Measurements from ENCODE around the gene VPS35L. TPM values are rescaled to one million over a fixed set of nuclear protein-coding genes. Genes with fewer than 3 reads are reported as not detected.

VPS35L gene
- polyA plus RNA-seq, 3 donors: 60.8 to 64.7 (median 63.9) TPM

GRCh38 chr16:19741354-19741753, 185.9 kb downstream of the VPS35L start:
- DNase-seq (ENCODE audit: low read depth in 3 of 3, low spot score in 2 of 3): no peak

- no peak for DNase-seq (ENCODE audit: low read depth in 3 of 3, low spot score in 2 of 3)
These were observed 188.3 kb downstream of the VPS35L start for GRCh38 chr16:19743816-19744159.

- no peak for DNase-seq (ENCODE audit: low read depth in 3 of 3, low spot score in 2 of 3)
These were observed 189.2 kb downstream of the VPS35L start for GRCh38 chr16:19744670-19745069.

GRCh38 chr16:19745286-19746010, 189.9 kb downstream of the VPS35L start:
- DNase-seq (ENCODE audit: low read depth in 3 of 3, low spot score in 2 of 3): no peak

- no peak for DNase-seq (ENCODE audit: low read depth in 3 of 3, low spot score in 2 of 3)
These were observed 191.1 kb downstream of the VPS35L start for GRCh38 chr16:19746561-19746960.

GRCh38 chr16:19748389-19749168, 193.1 kb downstream of the VPS35L start:
- no peak for DNase-seq (ENCODE audit: low read depth in 3 of 3, low spot score in 2 of 3)

- DNase-seq (ENCODE audit: low read depth in 3 of 3, low spot score in 2 of 3): no peak
These were observed 194.1 kb downstream of the VPS35L start for GRCh38 chr16:19749571-19750080.

Other genes starting within 250 kb of the VPS35L start
- gene TMC5, start 137.8 kb upstream of the VPS35L start, polyA plus RNA-seq (ENCODE audit: insufficient read length in 3 of 3): under 1 TPM; 0.55 to 0.75 (median 0.57) TPM
- gene GDE1, start 33.6 kb upstream of the VPS35L start, polyA plus RNA-seq (ENCODE audit: insufficient read length in 3 of 3): 10 to 100 TPM; 76.7 to 84.2 (median 81.7) TPM
- 10 to 100 TPM; 22.2 to 24.6 (median 22.6) TPM for gene CCP110, start 31.8 kb upstream of the VPS35L start, polyA plus RNA-seq (ENCODE audit: insufficient read length in 3 of 3)
- 10 to 100 TPM; 43.6 to 45.2 (median 44.1) TPM for gene KNOP1, start 162.5 kb downstream of the VPS35L start, polyA plus RNA-seq (ENCODE audit: insufficient read length in 3 of 3)
- gene IQCK, start 162.6 kb downstream of the VPS35L start, polyA plus RNA-seq (ENCODE audit: insufficient read length in 3 of 3): 10 to 100 TPM; 49.5 to 53.9 (median 49.9) TPM

All from right renal cortex interstitium (tissue), 3 donors.